SK-N-SH treated with all-trans-retinoic acid at 6 μM for 48 hours (cell line): ENCODE measurements around the gene ACTL7B.

ENCODE experiments used
- CSRNP3 ChIP-seq: fragments of 250-450 bp; sonication (Bioruptor Pico); IDR thresholded peaks from 2 replicates; pipeline ENCODE4 v1.5.1; 2021; ENCODE audit warnings: mild to moderate bottlenecking, moderate library complexity
- ZNF70 ChIP-seq: fragments of 450-650 bp; formaldehyde crosslinking; IDR thresholded peaks from 2 replicates; pipeline ENCODE4 v1.5.0; 2020; ENCODE audit warnings: mild to moderate bottlenecking, moderate library complexity
- TF ChIP-seq, protein P1 (sequence below): fragments of 250-450 bp; sonication (Bioruptor Pico); IDR thresholded peaks from 2 replicates; pipeline ENCODE4 v1.8.0; 2020; ENCODE audit warnings: mild to moderate bottlenecking, moderate library complexity, borderline replicate concordance

DNA sequence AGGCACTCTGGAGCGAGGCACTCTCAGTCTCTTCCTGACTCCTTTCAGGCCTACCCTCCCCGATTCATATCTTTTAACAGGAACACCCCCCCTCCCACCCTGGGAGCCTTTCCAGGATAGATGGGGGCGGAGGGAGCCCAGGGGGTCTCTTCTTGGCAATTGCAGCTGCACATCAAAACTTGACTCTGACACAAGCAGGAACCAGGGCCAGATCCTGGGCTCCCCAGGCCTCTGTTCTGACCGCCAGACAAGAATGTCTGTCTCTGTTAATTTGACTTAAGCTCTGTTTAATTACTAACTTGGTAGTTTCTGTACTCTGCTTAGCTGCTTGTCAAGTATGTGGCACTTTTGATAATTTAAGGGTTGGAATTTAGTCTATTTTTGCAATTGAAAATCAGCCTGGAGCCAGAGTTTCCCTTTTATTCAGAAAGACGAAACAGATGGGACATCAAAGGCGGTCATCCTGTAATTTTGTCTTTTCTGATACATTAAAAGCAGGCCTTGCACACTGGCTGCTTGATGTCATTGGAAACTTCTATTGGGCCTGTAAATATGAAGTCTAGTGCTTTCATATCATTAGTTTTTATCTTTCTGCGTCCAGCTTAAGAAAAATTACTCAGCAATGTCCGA, 43.3 kb downstream of the ACTL7B start:
- TF ChIP-seq ZNF70 (CRISPR knock-in tag) (no peak), CSRNP3 (CRISPR knock-in tag) (no peak)
- TF ChIP-seq, protein P1, sequence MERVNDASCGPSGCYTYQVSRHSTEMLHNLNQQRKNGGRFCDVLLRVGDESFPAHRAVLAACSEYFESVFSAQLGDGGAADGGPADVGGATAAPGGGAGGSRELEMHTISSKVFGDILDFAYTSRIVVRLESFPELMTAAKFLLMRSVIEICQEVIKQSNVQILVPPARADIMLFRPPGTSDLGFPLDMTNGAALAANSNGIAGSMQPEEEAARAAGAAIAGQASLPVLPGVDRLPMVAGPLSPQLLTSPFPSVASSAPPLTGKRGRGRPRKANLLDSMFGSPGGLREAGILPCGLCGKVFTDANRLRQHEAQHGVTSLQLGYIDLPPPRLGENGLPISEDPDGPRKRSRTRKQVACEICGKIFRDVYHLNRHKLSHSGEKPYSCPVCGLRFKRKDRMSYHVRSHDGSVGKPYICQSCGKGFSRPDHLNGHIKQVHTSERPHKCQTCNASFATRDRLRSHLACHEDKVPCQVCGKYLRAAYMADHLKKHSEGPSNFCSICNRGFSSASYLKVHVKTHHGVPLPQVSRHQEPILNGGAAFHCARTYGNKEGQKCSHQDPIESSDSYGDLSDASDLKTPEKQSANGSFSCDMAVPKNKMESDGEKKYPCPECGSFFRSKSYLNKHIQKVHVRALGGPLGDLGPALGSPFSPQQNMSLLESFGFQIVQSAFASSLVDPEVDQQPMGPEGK (CRISPR knock-in tag): no peak
